Peyer's patch (tissue), 4 donors: ENCODE measurements around the gene ANKRD7. TPM values are rescaled to one million over a fixed set of nuclear protein-coding genes. Genes with fewer than 3 reads are reported as not detected.

Experiments
- DNase-seq, 3 donors: peaks; one replicate each; pipeline ENCODE4 v3.0.0-alpha.2; 2017 to 2019
- H3K27ac ChIP-seq, 4 donors: fragments of 200-600 bp; sonication (generic); one replicate each; pipeline ENCODE4 v1.5.1; 2016 to 2019
- H3K27me3 ChIP-seq, 2 donors: fragments of 200-600 bp; sonication (generic); one replicate each; pipeline ENCODE4 v1.5.1; 2019
- H3K36me3 ChIP-seq, 3 donors: fragments of 200-600 bp; sonication (generic); one replicate each; pipeline ENCODE4 v1.5.1; 2016 to 2019
- H3K4me1 ChIP-seq, 4 donors: fragments of 200-600 bp; sonication (generic); one replicate each; pipeline ENCODE4 v1.5.1; 2016 to 2019
- H3K4me3 ChIP-seq, 4 donors: fragments of 200-600 bp; sonication (generic); 1 replicate in 3 of 4; 2 replicates in 1 of 4; pipeline ENCODE4 v1.5.1; 2016 to 2019; ENCODE audit warnings: mild to moderate bottlenecking in 1 of 4
- H3K9me3 ChIP-seq, 4 donors: fragments of 200-600 bp; sonication (generic); one replicate each; pipeline ENCODE4 v1.5.1; 2016 to 2019; ENCODE audit warnings: mild to moderate bottlenecking in 1 of 4
- CTCF ChIP-seq, 6 experiments: fragments of 450-650 bp in 4 of 6; fragments of 200-600 bp in 2 of 6; sonication (generic) in 1 of 6; IDR thresholded peaks; one replicate each; pipeline ENCODE4 v1.5.1; 2017 to 2019; ENCODE audit warnings: antibody characterized with exemption in 6 of 6, mild to moderate bottlenecking in 3 of 6, moderate library complexity in 1 of 6
- POLR2A ChIP-seq, 2 donors: fragments of 450-650 bp; IDR thresholded peaks; one replicate each; pipeline ENCODE4 v1.5.1; 2017; ENCODE audit warnings: antibody characterized with exemption in 2 of 2, mild to moderate bottlenecking in 2 of 2, moderate library complexity in 2 of 2
- total RNA-seq, 4 donors: library from RNA; depleted of rRNA; stranded (reverse); fragments of >200 nt; gene quantifications; one replicate each; pipeline ENCODE4 v1.1.0, GENCODE V29; 2016

Gene ANKRD7
- total RNA-seq, 4 donors from 2014 or later, result not detected

DNA sequence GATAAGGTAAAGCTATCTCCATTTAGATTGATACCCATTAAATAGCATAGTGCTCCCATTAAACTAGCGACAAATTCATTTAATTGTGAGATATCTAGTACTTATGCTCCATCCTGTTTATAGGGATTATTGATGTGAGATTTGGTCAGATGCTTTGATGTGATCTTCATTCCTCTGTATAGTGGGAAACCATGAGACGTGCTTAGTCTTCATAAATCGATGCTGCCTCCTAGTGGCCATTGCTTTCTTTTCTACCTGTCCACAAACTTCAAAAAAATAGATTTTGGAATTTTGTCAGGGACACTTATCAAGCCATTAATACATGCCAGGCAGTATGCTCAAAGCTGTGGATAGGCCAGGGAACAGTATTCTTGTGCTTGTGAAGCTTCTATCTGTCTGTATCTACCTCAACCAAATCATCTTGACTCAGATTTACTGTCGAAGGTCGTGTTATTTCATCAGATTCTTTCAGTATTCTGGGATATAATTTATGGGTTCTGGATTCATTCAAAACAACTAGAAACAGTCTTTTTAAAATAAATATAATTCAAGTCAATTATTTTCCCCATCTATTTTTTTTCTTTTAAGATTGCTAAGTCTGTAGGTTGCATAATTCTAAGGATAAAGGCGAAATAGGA lies 28.5 kb upstream of the ANKRD7 start:
- Histone ChIP-seq H3K9me3 (no peaks in the 10 kb centered on the region), H3K27ac (no peak overlapping the region), H3K4me3 (no peak overlapping the region), H3K36me3 (peaks cover 0 to 9% (median 0%) of the 10 kb centered on the region in 3 donors), H3K4me1 (no peaks in the 10 kb centered on the region), H3K27me3 (no peaks in the 10 kb centered on the region)
- TF ChIP-seq CTCF (IDR thresholded peaks at IDR 0.05), result peak; percentile 45 to 64 (median 62)
- TF ChIP-seq POLR2A (IDR thresholded peaks at IDR 0.05), result no peak
- peak in 2 of 3 donors; percentile 63 to 77 for DNase-seq

DNA sequence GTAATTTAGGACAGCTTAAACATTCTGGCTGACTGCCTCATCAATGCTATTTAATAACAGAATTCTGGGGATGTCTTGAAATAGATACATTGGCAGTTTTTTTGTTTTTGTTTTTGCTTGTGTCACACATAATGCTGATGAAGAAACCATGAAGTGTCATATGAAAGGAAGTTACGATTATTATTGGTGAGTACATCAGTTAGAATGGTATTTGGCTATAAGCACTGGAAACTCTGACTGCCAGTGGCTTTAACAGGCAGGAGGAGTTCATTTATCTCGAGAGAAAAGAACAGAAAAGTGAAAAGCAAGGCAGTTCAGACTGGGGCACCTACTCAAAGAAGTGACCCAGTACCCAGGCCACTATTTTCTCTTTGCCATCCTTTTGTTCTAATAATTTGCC lies 22.4 kb upstream of the ANKRD7 start:
- Histone ChIP-seq H3K4me3 (no peak overlapping the region), H3K27me3 (no peaks in the 10 kb centered on the region), H3K9me3 (no peaks in the 10 kb centered on the region), H3K4me1 (no peaks in the 10 kb centered on the region), H3K36me3 (no peaks in the 10 kb centered on the region), H3K27ac (no peak overlapping the region)
- no peak for DNase-seq
- TF ChIP-seq CTCF (IDR thresholded peaks at IDR 0.05) (no peak), POLR2A (IDR thresholded peaks at IDR 0.05) (no peak)

DNA sequence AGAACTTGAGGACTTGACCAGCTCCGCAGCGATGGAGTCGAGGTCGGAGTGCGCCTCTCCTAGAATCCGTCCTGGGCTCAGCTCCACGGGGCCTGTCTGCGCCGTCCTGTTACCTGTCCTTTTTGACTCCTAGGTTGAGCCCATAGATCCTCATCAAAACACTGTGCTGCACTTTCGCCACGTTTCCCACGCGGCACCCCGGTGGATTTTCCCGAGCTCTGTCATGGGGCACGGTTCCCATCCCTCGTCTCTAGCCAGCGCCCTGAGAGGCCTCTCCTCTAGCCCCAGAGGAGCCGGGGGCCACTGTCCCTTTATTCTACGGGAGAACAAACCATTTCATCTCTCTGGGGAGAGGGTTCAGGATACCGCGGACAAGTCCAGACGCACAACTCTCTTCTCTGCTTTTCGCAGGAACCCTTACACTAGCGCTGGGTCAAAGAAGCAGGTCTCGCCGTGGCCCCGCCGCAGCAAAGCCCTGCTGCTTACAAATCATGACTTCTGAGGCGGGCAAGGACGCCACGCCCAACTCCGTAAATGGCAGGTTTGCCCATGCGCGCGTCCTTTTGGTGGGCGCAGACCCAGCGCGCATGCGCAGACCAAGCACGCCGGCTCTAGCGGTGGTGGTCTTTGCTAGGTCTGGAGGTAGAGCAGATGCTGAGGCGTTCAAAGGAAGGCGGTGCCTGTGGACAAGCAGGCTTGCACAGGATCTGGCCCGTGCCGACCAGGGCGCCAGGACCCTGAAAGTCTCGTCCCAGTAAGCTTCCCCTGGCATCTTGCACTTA lies 10.3 kb upstream of the ANKRD7 start:
- peaks cover 0 to 6% (median 0%) of the 10 kb centered on the region in 4 donors for H3K4me1 ChIP-seq
- TF ChIP-seq CTCF (IDR thresholded peaks at IDR 0.05), result no peak
- TF ChIP-seq POLR2A (IDR thresholded peaks at IDR 0.05), result no peak
- H3K36me3 ChIP-seq, result no peaks in the 10 kb centered on the region
- H3K27ac ChIP-seq, result peak overlapping the region in 1 of 4 donors; percentile 34
- H3K27me3 ChIP-seq, result no peaks in the 10 kb centered on the region
- no peaks in the 10 kb centered on the region for H3K9me3 ChIP-seq
- peak overlapping the region; percentile 40 to 53 (median 44) for H3K4me3 ChIP-seq
- DNase-seq, result peak; percentile 58 to 83 (median 66)

- no peaks in the 10 kb centered on the region for H3K9me3 ChIP-seq
- peaks cover 0 to 6% (median 0%) of the 10 kb centered on the region in 4 donors for H3K4me1 ChIP-seq
- no peak for DNase-seq
- H3K27me3 ChIP-seq, result no peaks in the 10 kb centered on the region
- TF ChIP-seq POLR2A (IDR thresholded peaks at IDR 0.05), result no peak
- TF ChIP-seq CTCF (IDR thresholded peaks at IDR 0.05), result no peak
- peak overlapping the region in 1 of 4 donors; percentile 34 for H3K27ac ChIP-seq
- H3K4me3 ChIP-seq, result peak overlapping the region; percentile 40 to 53 (median 44)
- H3K36me3 ChIP-seq, result no peaks in the 10 kb centered on the region
Measured at GRCh38 chr7:118214833-118215182, 9.7 kb upstream of the ANKRD7 start.

DNA sequence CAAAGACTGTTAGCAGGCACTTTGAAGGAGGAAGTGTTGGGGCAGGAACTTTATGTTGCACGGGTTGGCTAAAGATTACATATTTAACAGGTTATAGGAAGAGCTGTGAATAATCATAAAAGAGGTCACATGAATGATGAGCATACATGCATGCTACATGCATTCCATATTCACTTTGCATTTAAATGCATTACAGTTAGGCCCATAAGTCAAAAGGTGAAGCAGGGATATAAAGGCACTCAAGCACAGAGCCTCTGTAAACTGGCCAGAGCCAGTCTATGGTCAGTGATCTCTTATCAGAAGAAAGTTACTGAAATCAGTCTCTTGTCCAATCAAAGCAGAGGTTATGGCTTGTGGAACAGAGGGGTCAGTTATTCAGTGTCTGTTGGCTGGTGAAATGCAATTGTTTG lies 7.3 kb upstream of the ANKRD7 start:
- no peak overlapping the region for H3K27ac ChIP-seq
- no peak for TF ChIP-seq CTCF (IDR thresholded peaks at IDR 0.05)
- TF ChIP-seq POLR2A (IDR thresholded peaks at IDR 0.05), result no peak
- peaks cover 0 to 6% (median 0%) of the 10 kb centered on the region in 4 donors for H3K4me1 ChIP-seq

More for the DNA sequence above, 7.3 kb upstream of the ANKRD7 start:
- no peak overlapping the region for H3K4me3 ChIP-seq
- no peaks in the 10 kb centered on the region for H3K36me3 ChIP-seq
- H3K9me3 ChIP-seq, result no peaks in the 10 kb centered on the region
- DNase-seq, result no peak
- H3K27me3 ChIP-seq, result no peaks in the 10 kb centered on the region
